ENCODE measurements around the gene SAXO2.
"Not testable (repeated sequence)": the region's sequence is repeated elsewhere in the genome, so short reads cannot be mapped to it uniquely, and the experiment has no call there.

The SAXO2 gene, protein sequence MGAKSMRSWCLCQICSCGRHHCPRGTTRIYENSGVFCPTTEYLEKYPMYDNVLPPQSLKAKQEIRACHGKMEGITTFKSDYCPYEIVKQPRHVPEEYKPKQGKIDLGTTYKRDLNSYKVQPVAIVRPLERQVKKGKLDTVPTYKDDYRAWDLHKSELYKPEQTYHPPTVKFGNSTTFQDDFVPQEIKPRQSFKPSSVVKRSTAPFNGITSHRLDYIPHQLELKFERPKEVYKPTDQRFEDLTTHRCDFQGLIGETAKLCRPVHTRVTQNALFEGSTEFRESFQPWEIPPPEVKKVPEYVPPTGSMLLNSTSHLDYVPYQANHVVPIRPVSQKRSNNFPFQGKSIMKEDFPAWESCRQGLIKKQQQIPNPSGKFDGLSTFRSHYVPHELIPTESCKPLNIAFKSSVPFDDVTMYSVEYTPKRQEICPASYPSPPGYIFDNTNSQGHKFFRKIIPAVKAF

GRCh38 chr15:82262422-82263026 lies at the start of gene SAXO2, which contains the start of gene EFL1:
SAXO2 (plus strand) TSS chr15:82262818; CDS start chr15:82262880, 62 bp downstream.
EFL1 (minus strand) TSS chr15:82262734; CDS start chr15:82261778, 956 bp downstream.
- peak; percentile 60 for DNase-seq (ENCODE audit: low read depth)

- not testable (repeated sequence) for DNase-seq (ENCODE audit: low read depth)
These were observed 46.5 kb upstream of the SAXO2 start for GRCh38 chr15:82216092-82216491.

DNA sequence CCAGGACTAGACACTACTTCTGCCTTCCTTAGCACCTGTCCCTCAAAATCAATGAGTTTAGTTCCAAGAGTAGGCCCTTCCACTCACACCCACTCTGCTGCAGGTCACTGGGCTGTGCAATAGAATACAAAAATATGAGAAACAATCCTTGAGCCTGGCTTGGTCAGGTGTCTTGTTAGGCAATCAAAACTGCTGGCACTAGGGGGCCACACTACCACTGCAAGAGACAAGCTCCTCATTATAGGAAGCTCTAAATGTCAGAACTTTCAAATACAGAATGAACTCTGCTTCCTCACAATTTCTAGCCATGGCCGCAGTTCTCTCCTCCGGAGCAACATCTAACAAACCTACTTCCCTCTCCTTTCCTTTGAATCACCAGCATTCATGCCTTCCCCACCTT lies 41.1 kb upstream of the SAXO2 start:
- not testable (repeated sequence) for DNase-seq (ENCODE audit: low read depth)

DNA sequence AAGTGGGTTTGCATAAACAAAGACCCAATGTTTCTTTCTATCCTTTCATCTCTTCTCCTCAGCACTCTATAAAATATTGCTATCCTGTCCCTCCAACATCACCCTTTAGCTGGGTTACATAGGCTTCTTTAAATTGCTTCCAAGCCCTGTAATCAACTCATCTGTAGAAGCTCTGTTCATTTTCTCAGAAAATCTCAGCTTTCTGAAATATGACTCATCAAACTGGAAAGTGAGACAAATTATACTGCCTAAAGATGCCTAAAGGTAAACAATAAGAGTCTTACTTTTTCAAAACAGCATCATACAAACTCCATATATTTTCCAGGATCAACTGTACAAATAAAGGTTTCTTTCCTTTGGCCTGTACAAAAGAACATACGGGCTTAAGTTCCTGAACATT lies 33.9 kb upstream of the SAXO2 start:
- DNase-seq (ENCODE audit: low read depth): no peak

- DNase-seq (ENCODE audit: low read depth): no peak
These were observed 31.4 kb upstream of the SAXO2 start for GRCh38 chr15:82231233-82231632.

DNA sequence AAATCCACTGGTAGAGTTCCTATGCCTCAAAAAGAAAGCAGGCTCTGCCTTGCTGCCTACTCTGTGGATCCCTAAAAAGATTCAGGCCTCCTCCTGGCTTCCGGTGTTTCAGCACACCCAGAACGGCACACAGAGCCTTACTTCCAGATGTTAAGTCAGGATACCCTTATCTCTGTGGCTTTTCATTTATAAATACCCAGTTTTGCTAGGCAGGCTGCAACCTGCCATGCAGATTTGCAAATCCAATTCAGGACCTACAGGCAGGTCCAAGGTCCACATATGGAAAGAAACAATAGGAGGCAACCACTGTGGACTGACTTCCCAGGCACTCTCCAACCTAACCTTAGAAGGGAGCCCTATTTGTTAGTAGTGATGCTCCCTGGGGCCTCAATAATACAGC lies 30.8 kb upstream of the SAXO2 start:
- DNase-seq (ENCODE audit: low read depth): no peak

- not testable (repeated sequence) for DNase-seq (ENCODE audit: low read depth)
These were observed 24.6 kb upstream of the SAXO2 start for GRCh38 chr15:82237944-82238534.

DNA sequence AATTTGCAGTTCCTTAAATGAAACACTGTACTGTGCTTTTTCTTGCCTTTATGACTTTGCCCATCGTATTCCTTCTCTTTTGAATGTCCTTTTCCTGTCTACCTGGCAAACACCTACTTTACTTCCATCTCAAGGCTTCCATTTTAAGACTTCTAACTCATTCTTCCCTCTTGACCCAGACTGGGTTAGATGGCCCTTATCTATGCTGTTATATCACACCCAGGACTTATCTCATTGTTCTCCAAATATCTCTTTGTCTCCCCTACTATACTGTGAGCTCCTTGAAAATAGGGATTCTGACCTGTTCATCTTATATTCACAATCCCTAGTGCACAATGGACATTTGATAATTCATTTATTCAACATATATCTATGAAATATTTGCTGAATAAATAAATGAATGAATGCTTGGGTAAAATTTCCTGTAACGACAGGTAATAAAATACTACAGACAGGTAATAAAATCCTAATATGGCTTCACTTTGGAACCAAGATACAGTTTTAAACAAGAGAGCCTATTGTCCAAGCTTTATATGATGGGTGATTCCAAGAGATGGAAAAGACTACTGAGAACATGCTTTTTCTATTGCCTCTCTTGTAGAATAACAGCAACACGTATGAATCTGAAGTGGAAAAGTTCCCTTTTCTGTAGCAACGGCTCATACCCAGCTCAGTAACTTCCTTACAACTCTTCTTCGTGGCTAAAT lies 22.8 kb upstream of the SAXO2 start:
- DNase-seq (ENCODE audit: low read depth): no peak

- not testable (repeated sequence) for DNase-seq (ENCODE audit: low read depth)
These were observed 20.6 kb upstream of the SAXO2 start for GRCh38 chr15:82241836-82242499.

GRCh38 chr15:82243644-82244043 lies 19.0 kb upstream of the SAXO2 start:
- not testable (repeated sequence) for DNase-seq (ENCODE audit: low read depth)

GRCh38 chr15:82245956-82246355 lies 16.7 kb upstream of the SAXO2 start:
- not testable (repeated sequence) for DNase-seq (ENCODE audit: low read depth)

DNA sequence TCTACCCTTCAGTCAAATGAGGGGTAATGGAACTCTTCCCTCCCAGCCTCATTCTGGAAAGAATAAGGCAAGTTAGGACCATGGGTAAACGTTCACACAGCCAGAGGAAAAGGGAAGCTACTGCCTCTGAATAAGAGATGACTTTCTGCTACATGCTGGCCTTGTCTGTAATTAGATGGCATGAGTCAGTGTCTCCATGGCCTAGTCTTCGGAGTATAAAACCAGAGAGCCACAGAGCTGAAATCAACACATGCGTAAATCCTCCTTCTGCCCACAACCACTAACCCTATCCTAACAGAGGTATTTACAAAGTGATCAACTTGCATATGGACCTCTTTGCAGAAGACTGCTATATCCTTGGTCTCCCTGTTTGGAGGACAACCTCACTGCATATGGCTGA lies 14.4 kb upstream of the SAXO2 start:
- not testable (repeated sequence) for DNase-seq (ENCODE audit: low read depth)

- DNase-seq (ENCODE audit: low read depth): peak; percentile 35
These were observed 824 bp upstream of the SAXO2 start for GRCh38 chr15:82261566-82262421.

- no peak for DNase-seq (ENCODE audit: low read depth)
These were observed 732 bp downstream of the SAXO2 start for GRCh38 chr15:82263350-82263749.

- DNase-seq (ENCODE audit: low read depth): not testable (repeated sequence)
These were observed 4.5 kb downstream of the SAXO2 start for GRCh38 chr15:82267137-82267536.

GRCh38 chr15:82268454-82268853 lies 5.8 kb downstream of the SAXO2 start:
- DNase-seq (ENCODE audit: low read depth): not testable (repeated sequence)

DNA sequence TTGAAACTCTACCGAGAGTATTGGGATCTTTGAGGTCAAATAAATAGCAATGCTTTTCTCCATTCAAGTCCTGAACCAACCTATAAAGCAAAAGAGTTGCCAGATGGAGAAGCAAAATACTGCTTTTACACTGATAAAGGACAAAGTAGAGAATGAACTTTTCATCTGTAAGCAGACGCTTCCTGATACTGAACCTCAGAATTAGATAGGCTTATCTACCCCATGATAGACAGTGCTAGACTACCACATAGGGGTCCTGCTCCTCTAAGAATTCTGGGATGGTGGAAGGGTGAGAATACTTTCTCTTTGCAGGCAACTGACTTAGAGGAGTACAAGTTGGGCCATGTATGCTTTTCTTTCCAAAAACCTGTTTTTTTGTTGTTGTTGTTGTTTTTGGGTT lies 9.5 kb downstream of the SAXO2 start:
- DNase-seq (ENCODE audit: low read depth): no peak

DNA sequence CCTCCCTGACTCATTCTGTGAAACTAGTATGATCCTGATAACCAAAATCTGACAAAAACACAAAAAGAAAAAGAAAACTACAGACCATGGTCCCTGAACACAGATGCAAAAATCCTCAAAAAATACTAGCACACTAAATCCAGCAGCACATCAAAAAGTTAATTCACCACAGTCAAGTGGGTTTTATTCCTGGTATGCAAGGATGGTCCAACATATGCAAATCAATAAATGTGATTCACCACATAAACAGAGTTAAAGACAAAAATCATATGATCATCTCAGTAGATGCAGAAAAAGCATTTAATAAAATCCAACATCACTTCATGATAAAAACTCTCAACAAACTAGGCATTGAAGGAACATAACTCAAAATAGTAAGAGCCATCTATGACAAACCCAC lies 12.8 kb downstream of the SAXO2 start:
- DNase-seq (ENCODE audit: low read depth): no peak

- DNase-seq (ENCODE audit: low read depth): not testable (repeated sequence)
These were observed 18.7 kb downstream of the SAXO2 start for GRCh38 chr15:82281276-82281675.

DNA sequence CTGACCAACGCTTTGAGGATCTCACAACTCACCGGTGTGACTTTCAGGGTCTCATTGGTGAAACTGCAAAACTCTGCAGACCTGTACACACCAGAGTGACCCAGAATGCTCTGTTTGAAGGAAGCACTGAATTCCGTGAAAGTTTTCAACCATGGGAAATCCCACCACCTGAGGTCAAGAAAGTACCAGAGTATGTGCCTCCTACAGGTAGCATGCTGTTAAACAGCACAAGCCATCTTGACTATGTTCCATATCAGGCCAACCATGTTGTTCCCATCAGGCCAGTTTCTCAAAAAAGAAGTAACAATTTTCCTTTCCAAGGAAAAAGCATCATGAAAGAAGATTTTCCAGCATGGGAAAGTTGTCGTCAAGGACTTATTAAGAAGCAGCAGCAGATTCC lies 19.8 kb downstream of the SAXO2 start:
- not testable (repeated sequence) for DNase-seq (ENCODE audit: low read depth)

DNA sequence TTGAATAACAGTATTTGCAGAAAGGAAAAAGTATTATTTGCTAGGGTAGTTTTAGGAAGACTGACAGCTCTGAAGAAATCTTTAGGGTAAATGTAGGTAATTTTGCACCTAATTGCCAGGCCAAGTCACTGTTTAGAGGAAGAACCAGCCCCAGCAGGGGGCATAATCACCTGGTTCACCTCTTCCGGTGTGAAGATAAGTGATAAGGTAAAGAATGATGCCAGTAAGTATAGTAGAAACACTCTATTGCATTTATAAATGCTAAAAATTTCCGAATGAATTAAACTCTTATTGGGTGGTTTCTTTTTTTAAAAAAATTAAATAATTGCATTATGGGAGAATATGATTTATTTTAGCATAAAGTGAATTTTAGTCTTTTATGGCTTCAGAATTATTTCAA lies 21.8 kb downstream of the SAXO2 start:
- DNase-seq (ENCODE audit: low read depth): not testable (repeated sequence)

Measured in GM04504 (cell line).